ENCODE data around the gene PIGH. TPM values are rescaled to one million over a fixed set of nuclear protein-coding genes. Genes with fewer than 3 reads are reported as not detected.

The PIGH gene
- total and polyA plus RNA-seq, 10 of the 15 experiments (the other 5 are each of a cell fraction or from before 2014, with no cell fraction given) = 15.5 to 46.6 (median 22.3) TPM

DNA sequence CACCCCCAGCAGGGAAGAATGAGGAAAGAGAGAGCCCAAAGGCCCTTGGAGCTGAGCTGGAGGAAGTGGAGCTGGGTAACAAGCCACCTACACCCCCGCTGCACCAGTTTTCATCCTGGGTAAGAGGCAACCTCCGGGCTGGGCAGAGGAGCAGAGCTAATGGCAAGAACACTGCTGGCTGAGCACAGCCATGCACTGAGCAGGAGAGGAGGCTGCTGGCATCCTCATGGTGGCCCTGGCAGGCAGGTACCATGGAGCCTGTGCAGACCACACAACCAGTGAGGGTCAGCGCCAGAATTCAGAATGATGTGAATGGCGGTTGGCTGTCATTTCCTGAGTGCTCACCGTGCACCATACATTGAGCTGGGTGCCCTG, 37.3 kb downstream of the PIGH start:
- H3K9ac ChIP-seq (ENCODE audit: control insufficient read depth, insufficient read depth, low read length) = no peak overlapping the region
- ATAC-seq (no peak), FAIRE-seq (no peak), DNase-seq (ENCODE audit: low read depth, low spot score) (no peak)
- no peaks in the 10 kb centered on the region for H3K4me1 ChIP-seq (ENCODE audit: control insufficient read depth, insufficient read depth, low read length)
- ChIA-PET CTCF (interaction anchor here (0.8 to 27.6 kb wide), 4 partner anchors 8 to 139 kb away, joined by 3 to 583 read pairs (median 12); no protein-coding TSS in a partner anchor), POLR2A (no interaction called here), SMC1A (ENCODE audit: uncharacterized antibody, unreplicated experiment) (interaction anchor here (1.0 to 2.1 kb wide), 3 partner anchors 9 to 109 kb away, joined by 3 to 8 read pairs (median 4); no protein-coding TSS in a partner anchor), RAD21 (ENCODE audit: unreplicated experiment) (interaction anchor here (1.8 kb wide), 1 partner anchor 32 kb away, joined by 5 read pairs; no protein-coding TSS in a partner anchor)
- no peak overlapping the region for H3K4me2 ChIP-seq (ENCODE audit: control insufficient read depth, insufficient read depth)
- H3K4me3 ChIP-seq = no peak overlapping the region
- no peaks in the 10 kb centered on the region for H3K79me2 ChIP-seq (ENCODE audit: control insufficient read depth, insufficient read depth, low read length)
- BruUV-seq (replicated peaks) = no TSS peak
- H3K9me3 ChIP-seq (replicated peaks; ENCODE audit: control insufficient read depth, insufficient read depth, low read length) = no peaks in the 10 kb centered on the region
- intact Hi-C loops (cut with micrococcal nuclease; ENCODE audit: unreplicated experiment) (no loop called here), in situ Hi-C loops (cut with MboI) (no loop called here)
- no peaks in the 10 kb centered on the region for H4K20me1 ChIP-seq (ENCODE audit: control insufficient read depth, insufficient read depth)
- WGBS (ENCODE audit: insufficient coverage, insufficient replicate concordance, low lambda C conversion rate, missing lambda C conversion rate) = 76% methylated on average over 5 of the region's 5 CpGs
- H3K27ac ChIP-seq (ENCODE audit: control insufficient read depth, insufficient read depth) = no peak overlapping the region
- H3K27me3 ChIP-seq (replicated peaks in 1 of 2; ENCODE audit: control insufficient read depth in 2 of 2, insufficient read depth in 2 of 2, low read length in 1 of 2) = no peaks in the 10 kb centered on the region; a peak in 1 of 4 replicates
- H3K36me3 ChIP-seq (ENCODE audit: control insufficient read depth in 2 of 2, insufficient read depth in 2 of 2, low read length in 1 of 2) = no peaks in the 10 kb centered on the region
- no peak overlapping the region for H2AFZ ChIP-seq (ENCODE audit: control insufficient read depth, low read depth, low read length)
- TF ChIP-seq, protein P1, sequence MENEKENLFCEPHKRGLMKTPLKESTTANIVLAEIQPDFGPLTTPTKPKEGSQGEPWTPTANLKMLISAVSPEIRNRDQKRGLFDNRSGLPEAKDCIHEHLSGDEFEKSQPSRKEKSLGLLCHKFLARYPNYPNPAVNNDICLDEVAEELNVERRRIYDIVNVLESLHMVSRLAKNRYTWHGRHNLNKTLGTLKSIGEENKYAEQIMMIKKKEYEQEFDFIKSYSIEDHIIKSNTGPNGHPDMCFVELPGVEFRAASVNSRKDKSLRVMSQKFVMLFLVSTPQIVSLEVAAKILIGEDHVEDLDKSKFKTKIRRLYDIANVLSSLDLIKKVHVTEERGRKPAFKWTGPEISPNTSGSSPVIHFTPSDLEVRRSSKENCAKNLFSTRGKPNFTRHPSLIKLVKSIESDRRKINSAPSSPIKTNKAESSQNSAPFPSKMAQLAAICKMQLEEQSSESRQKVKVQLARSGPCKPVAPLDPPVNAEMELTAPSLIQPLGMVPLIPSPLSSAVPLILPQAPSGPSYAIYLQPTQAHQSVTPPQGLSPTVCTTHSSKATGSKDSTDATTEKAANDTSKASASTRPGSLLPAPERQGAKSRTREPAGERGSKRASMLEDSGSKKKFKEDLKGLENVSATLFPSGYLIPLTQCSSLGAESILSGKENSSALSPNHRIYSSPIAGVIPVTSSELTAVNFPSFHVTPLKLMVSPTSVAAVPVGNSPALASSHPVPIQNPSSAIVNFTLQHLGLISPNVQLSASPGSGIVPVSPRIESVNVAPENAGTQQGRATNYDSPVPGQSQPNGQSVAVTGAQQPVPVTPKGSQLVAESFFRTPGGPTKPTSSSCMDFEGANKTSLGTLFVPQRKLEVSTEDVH (IDR thresholded peaks at IDR 0.05; ENCODE audit: low read depth, partially characterized antibody) = no peak
- no peak for TF ChIP-seq BMI1 (IDR thresholded peaks at IDR 0.05; ENCODE audit: borderline replicate concordance)
- no peak for TF ChIP-seq BRCA1 (IDR thresholded peaks at IDR 0.05; ENCODE audit: low read depth, low read length)
- no peak for TF ChIP-seq IRF4 (IDR thresholded peaks at IDR 0.05; ENCODE audit: low read depth, low read length)
- TF ChIP-seq ZBED1 (IDR thresholded peaks at IDR 0.05; ENCODE audit: borderline replicate concordance) = no peak
- TF ChIP-seq PML (IDR thresholded peaks at IDR 0.05; ENCODE audit: low read length) = no peak
- no peak for TF ChIP-seq EGR1 (IDR thresholded peaks at IDR 0.05; ENCODE audit: borderline replicate concordance in 1 of 2, low read depth in 2 of 2, low read length in 2 of 2)
- no peak for TF ChIP-seq NR2C1 (IDR thresholded peaks at IDR 0.05)
- TF ChIP-seq, protein P2, sequence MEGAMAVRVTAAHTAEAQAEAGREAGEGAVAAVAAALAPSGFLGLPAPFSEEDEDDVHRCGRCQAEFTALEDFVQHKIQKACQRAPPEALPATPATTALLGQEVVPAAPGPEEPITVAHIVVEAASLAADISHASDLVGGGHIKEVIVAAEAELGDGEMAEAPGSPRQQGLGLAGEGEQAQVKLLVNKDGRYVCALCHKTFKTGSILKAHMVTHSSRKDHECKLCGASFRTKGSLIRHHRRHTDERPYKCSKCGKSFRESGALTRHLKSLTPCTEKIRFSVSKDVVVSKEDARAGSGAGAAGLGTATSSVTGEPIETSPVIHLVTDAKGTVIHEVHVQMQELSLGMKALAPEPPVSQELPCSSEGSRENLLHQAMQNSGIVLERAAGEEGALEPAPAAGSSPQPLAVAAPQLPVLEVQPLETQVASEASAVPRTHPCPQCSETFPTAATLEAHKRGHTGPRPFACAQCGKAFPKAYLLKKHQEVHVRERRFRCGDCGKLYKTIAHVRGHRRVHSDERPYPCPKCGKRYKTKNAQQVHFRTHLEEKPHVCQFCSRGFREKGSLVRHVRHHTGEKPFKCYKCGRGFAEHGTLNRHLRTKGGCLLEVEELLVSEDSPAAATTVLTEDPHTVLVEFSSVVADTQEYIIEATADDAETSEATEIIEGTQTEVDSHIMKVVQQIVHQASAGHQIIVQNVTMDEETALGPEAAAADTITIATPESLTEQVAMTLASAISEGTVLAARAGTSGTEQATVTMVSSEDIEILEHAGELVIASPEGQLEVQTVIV (IDR thresholded peaks at IDR 0.05; ENCODE audit: borderline replicate concordance, partially characterized antibody) = no peak
- TF ChIP-seq WRNIP1 (IDR thresholded peaks at IDR 0.05; ENCODE audit: borderline replicate concordance, low read depth, low read length) = no peak
- no peak for TF ChIP-seq ASH2L (IDR thresholded peaks at IDR 0.05; ENCODE audit: borderline replicate concordance, low read depth)
- TF ChIP-seq, protein P3, sequence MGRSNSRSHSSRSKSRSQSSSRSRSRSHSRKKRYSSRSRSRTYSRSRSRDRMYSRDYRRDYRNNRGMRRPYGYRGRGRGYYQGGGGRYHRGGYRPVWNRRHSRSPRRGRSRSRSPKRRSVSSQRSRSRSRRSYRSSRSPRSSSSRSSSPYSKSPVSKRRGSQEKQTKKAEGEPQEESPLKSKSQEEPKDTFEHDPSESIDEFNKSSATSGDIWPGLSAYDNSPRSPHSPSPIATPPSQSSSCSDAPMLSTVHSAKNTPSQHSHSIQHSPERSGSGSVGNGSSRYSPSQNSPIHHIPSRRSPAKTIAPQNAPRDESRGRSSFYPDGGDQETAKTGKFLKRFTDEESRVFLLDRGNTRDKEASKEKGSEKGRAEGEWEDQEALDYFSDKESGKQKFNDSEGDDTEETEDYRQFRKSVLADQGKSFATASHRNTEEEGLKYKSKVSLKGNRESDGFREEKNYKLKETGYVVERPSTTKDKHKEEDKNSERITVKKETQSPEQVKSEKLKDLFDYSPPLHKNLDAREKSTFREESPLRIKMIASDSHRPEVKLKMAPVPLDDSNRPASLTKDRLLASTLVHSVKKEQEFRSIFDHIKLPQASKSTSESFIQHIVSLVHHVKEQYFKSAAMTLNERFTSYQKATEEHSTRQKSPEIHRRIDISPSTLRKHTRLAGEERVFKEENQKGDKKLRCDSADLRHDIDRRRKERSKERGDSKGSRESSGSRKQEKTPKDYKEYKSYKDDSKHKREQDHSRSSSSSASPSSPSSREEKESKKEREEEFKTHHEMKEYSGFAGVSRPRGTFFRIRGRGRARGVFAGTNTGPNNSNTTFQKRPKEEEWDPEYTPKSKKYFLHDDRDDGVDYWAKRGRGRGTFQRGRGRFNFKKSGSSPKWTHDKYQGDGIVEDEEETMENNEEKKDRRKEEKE (IDR thresholded peaks at IDR 0.05) = no peak
- TF ChIP-seq, protein P4, sequence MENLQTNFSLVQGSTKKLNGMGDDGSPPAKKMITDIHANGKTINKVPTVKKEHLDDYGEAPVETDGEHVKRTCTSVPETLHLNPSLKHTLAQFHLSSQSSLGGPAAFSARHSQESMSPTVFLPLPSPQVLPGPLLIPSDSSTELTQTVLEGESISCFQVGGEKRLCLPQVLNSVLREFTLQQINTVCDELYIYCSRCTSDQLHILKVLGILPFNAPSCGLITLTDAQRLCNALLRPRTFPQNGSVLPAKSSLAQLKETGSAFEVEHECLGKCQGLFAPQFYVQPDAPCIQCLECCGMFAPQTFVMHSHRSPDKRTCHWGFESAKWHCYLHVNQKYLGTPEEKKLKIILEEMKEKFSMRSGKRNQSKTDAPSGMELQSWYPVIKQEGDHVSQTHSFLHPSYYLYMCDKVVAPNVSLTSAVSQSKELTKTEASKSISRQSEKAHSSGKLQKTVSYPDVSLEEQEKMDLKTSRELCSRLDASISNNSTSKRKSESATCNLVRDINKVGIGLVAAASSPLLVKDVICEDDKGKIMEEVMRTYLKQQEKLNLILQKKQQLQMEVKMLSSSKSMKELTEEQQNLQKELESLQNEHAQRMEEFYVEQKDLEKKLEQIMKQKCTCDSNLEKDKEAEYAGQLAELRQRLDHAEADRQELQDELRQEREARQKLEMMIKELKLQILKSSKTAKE (IDR thresholded peaks at IDR 0.05; ENCODE audit: low read depth, poor library complexity, severe bottlenecking) = no peak
